Measurements from ENCODE around the gene PCDHGA9.
A peak's percentile ranks its signal among the peaks of the same experiment; 100 is the strongest.

- peak; percentile 76 for TF ChIP-seq CTCF (IDR thresholded peaks at IDR 0.05; ENCODE audit: low read length)
- no peak for TF ChIP-seq EZH2phosphoT487 (IDR thresholded peaks at IDR 0.05; ENCODE audit: low read length)
These were observed 18.4 kb downstream of the PCDHGA9 start, which contains the start of gene PCDHGA11 for GRCh38 chr5:141420855-141421488.
